Heart right ventricle (tissue), 16 donors: ENCODE measurements around the gene AKNAD1. TPM values are rescaled to one million over a fixed set of nuclear protein-coding genes. Genes with fewer than 3 reads are reported as not detected.

ENCODE experiments used
- ATAC-seq, 8 donors: fragments of 200-7000 bp; cut with Tn5 transposase; one replicate each; pipeline ENCODE4 v1.9.1; 2020; ENCODE audit warnings: mild to moderate bottlenecking in 8 of 8, moderate library complexity in 8 of 8, moderate number of reproducible peaks in 1 of 8
- DNase-seq, 2 donors: peaks; one replicate each; pipeline ENCODE4 v3.0.0-alpha.2; 2020
- H3K27ac ChIP-seq, 10 donors: fragments of 200-600 bp; sonication (generic) in 2 of 10; one replicate each; pipeline versions ENCODE4 v1.5.0 to v1.8.0; 2020 to 2022; ENCODE audit warnings: mild to moderate bottlenecking in 3 of 10
- H3K27me3 ChIP-seq, 7 donors: fragments of 200-600 bp; one replicate each; pipeline ENCODE4 v1.8.0; 2021 to 2022; ENCODE audit warnings: mild to moderate bottlenecking in 2 of 7
- H3K36me3 ChIP-seq, 9 donors: fragments of 200-600 bp; sonication (generic) in 1 of 9; one replicate each; pipeline versions ENCODE4 v1.5.0 to v1.8.0; 2020 to 2022; ENCODE audit warnings: mild to moderate bottlenecking in 2 of 9
- H3K4me1 ChIP-seq, 9 donors: fragments of 200-600 bp; sonication (generic) in 1 of 9; one replicate each; pipeline versions ENCODE4 v1.5.0 to v1.8.0; 2020 to 2022; ENCODE audit warnings: mild to moderate bottlenecking in 4 of 9
- H3K4me3 ChIP-seq, 10 donors: fragments of 200-600 bp; sonication (generic) in 2 of 10; one replicate each; pipeline versions ENCODE4 v1.5.0 to v1.8.0; 2020 to 2022; ENCODE audit warnings: mild to moderate bottlenecking in 7 of 10, moderate library complexity in 2 of 10
- H3K9me3 ChIP-seq, 11 donors: fragments of 200-600 bp in 10 of 11; sonication (generic) in 2 of 11; one replicate each; pipeline versions ENCODE4 v1.5.0 to v1.8.0; 2013 to 2022; ENCODE audit warnings: mild to moderate bottlenecking in 2 of 11, control low read depth in 1 of 11, moderate library complexity in 1 of 11
- CTCF ChIP-seq, 9 donors: fragments of 200-600 bp; sonication (generic) in 2 of 9; IDR thresholded peaks; one replicate each; pipeline versions ENCODE4 v1.5.0 to v1.8.0; 2021 to 2022; ENCODE audit warnings: antibody characterized with exemption in 9 of 9, mild to moderate bottlenecking in 5 of 9, moderate library complexity in 1 of 9
- WGBS, 2 donors: extraction: QIAGEN DNeasy Blood & Tissue Kit; methylation state at CpG; one replicate each; pipeline ENCODE4 v1.1.7; 2013; ENCODE audit warnings: inconsistent platforms in 1 of 2; 5-methylcytosine and 5-hydroxymethylcytosine counted together
- intact Hi-C, 10 donors: fragments of 100-400 bp; cut with DNase I; formaldehyde crosslinking; loops; one replicate each; pipeline versions ENCODE4 v1.11.1 to v1.14.2; 2022
- polyA plus RNA-seq, 2 donors: library from polyadenylated mRNA; stranded (reverse); fragments of 200-250 nt; gene quantifications; one replicate each; pipeline ENCODE4 v1.2.3, GENCODE V29; 2013
- total RNA-seq, 10 donors: library from RNA; stranded (reverse); fragmentation: NEBNext Ultra II Directional in 3 of 10; extraction: Animal tissue kit (Norgen Biotek cat#: 25700) in 3 of 10; gene quantifications; one replicate each; pipeline versions ENCODE4 v1.2.1 to v1.2.4, GENCODE V29; 2021 to 2023
- donor health status: Arrhythmogenic right ventricular cardiomyopathy.
- donor health status: ischemic (EF 13 %, LVEDD 7.1; RV severe dilation, severe dysfunction).
- donor health status: healthy with polysubstance abuse.
- donor health status: DM: no; HTN: yes; CAD: no.
- donor health status: DM: no; HTN: no; CAD: no.
- donor health status: ischemic (EF 25% LVEDD 6.9; RV normal size, moderate dysfunction).
- donor health status: ischemic (EF 25% LVEDD 5.7; RV mildly dilated, moderate dysfunction).
- donor health status: healthy.
- donor health status: DM: yes; HTN: yes; CAD: no.
- donor health status: Ischemic cardiomyopathy.
- donor health status: ischemic (EF 35%, LVEDD 5.7; RV mildly dilated, moderate dysfunction).
- donor health status: nonischemic (EF 11% LVEDD 7.7; RV severe dilation, severe dysfunction).
- donor health status: DM: yes; HTN: yes; CAD: no.
- donor health status: PGD.
- donor health status: ischemic (EF 29% LVEDD 5.4; RV normal size, mild dysfunction).
- donor health status: nonischemic (EF 23%, LVEDD 6.1; RV moderate dilation, normal function).

Gene AKNAD1
- total and polyA plus RNA-seq, 12 donors: 0.06 to 0.15 TPM; not detected in 10

- no peak for ATAC-seq
- H3K4me1 ChIP-seq: peaks cover 0 to 11% (median 0%) of the 10 kb centered on the region in 9 donors
Measured at GRCh38 chr1:108886292-108886691, 29.4 kb upstream of the AKNAD1 start.

GRCh38 chr1:108884968-108885367, 28.1 kb upstream of the AKNAD1 start:
- intact Hi-C loops: no loop called here
- Histone ChIP-seq H3K4me3 (no peak overlapping the region), H3K27ac (no peak overlapping the region), H3K4me1 (peaks cover 0 to 17% (median 0%) of the 10 kb centered on the region in 9 donors), H3K9me3 (no peaks in the 10 kb centered on the region), H3K27me3 (no peaks in the 10 kb centered on the region), H3K36me3 (no peaks in the 10 kb centered on the region)
- TF ChIP-seq CTCF (IDR thresholded peaks at IDR 0.05): no peak
- DNase-seq (no peak), ATAC-seq (no peak)

More at GRCh38 chr1:108886292-108886691, 29.4 kb upstream of the AKNAD1 start:
- H3K36me3 ChIP-seq: no peaks in the 10 kb centered on the region
- no peaks in the 10 kb centered on the region for H3K27me3 ChIP-seq
- intact Hi-C loops: no loop called here
- WGBS, 2 donors: 96 to 100% methylated on average over 2 of the region's 2 CpGs
- DNase-seq: no peak
- TF ChIP-seq CTCF (IDR thresholded peaks at IDR 0.05): no peak
- H3K27ac ChIP-seq: no peak overlapping the region
- no peak overlapping the region for H3K4me3 ChIP-seq
- H3K9me3 ChIP-seq: no peaks in the 10 kb centered on the region

GRCh38 chr1:108882837-108883236, 25.9 kb upstream of the AKNAD1 start:
- Histone ChIP-seq H3K4me1 (peaks cover 0 to 24% (median 2%) of the 10 kb centered on the region in 9 donors), H3K9me3 (no peaks in the 10 kb centered on the region), H3K27ac (no peak overlapping the region), H3K36me3 (no peaks in the 10 kb centered on the region), H3K27me3 (no peaks in the 10 kb centered on the region), H3K4me3 (no peak overlapping the region)
- no peak for DNase-seq
- intact Hi-C loops: no loop called here
- WGBS, 2 donors: 98% methylated on average over 2 of the region's 2 CpGs
- TF ChIP-seq CTCF (IDR thresholded peaks at IDR 0.05): no peak
- no peak for ATAC-seq

GRCh38 chr1:108881369-108881768, 24.5 kb upstream of the AKNAD1 start:
- Histone ChIP-seq H3K9me3 (no peaks in the 10 kb centered on the region), H3K27me3 (no peaks in the 10 kb centered on the region), H3K27ac (no peak overlapping the region), H3K4me1 (peaks cover 0 to 32% (median 8%) of the 10 kb centered on the region in 9 donors), H3K36me3 (no peaks in the 10 kb centered on the region), H3K4me3 (no peak overlapping the region)
- TF ChIP-seq CTCF (IDR thresholded peaks at IDR 0.05): no peak
- WGBS, 2 donors: 94 to 100% methylated on average over 1 of the region's 1 CpG
- DNase-seq (no peak), ATAC-seq (no peak)
- intact Hi-C loops: no loop called here
